NCI-H226 (cell line): ENCODE measurements around the gene ADARB2.

Experiments
- DNase-seq: peaks from one replicate; pipeline ENCODE4 v3.0.0-alpha.2; 2015

Gene ADARB2

GRCh38 chr10:1293636-1294435, 443.5 kb downstream of the ADARB2 start:
- no peak for DNase-seq

GRCh38 chr10:1293157-1293556, 444.2 kb downstream of the ADARB2 start:
- no peak for DNase-seq

- no peak for DNase-seq
Measured at GRCh38 chr10:1292611-1293031, 444.7 kb downstream of the ADARB2 start.

- no peak for DNase-seq
Measured at GRCh38 chr10:1291178-1292090, 445.9 kb downstream of the ADARB2 start.

- no peak for DNase-seq
Measured at GRCh38 chr10:1290071-1290471, 447.3 kb downstream of the ADARB2 start.

- no peak for DNase-seq
Measured at GRCh38 chr10:1289591-1289990, 447.7 kb downstream of the ADARB2 start.

GRCh38 chr10:1287971-1288401, 449.3 kb downstream of the ADARB2 start:
- no peak for DNase-seq

- no peak for DNase-seq
Measured at GRCh38 chr10:1287487-1287886, 449.8 kb downstream of the ADARB2 start.

- DNase-seq = no peak
Measured at GRCh38 chr10:1284076-1284475, 453.2 kb downstream of the ADARB2 start.

GRCh38 chr10:1281405-1281782, 455.9 kb downstream of the ADARB2 start:
- DNase-seq = no peak

GRCh38 chr10:1280466-1281404, 456.6 kb downstream of the ADARB2 start:
- no peak for DNase-seq

GRCh38 chr10:1278306-1278705, 459.0 kb downstream of the ADARB2 start:
- no peak for DNase-seq

GRCh38 chr10:1274701-1275544, 462.4 kb downstream of the ADARB2 start:
- no peak for DNase-seq

- DNase-seq = no peak
Measured at GRCh38 chr10:1274111-1274661, 463.1 kb downstream of the ADARB2 start.

- no peak for DNase-seq
Measured at GRCh38 chr10:1273372-1274105, 463.8 kb downstream of the ADARB2 start.

GRCh38 chr10:1272777-1273161, 464.6 kb downstream of the ADARB2 start:
- no peak for DNase-seq

GRCh38 chr10:1272079-1272776, 465.1 kb downstream of the ADARB2 start:
- no peak for DNase-seq

- no peak for DNase-seq
Measured at GRCh38 chr10:1270906-1271305, 466.4 kb downstream of the ADARB2 start.

- DNase-seq = no peak
Measured at GRCh38 chr10:1270490-1270889, 466.8 kb downstream of the ADARB2 start.

- no peak for DNase-seq
Measured at GRCh38 chr10:1268831-1269230, 468.5 kb downstream of the ADARB2 start.
